GM18858 (cell line): ENCODE results near the gene HIPK2.

Source experiments
- ATAC-seq: cut with Tn5 transposase; IDR thresholded peaks from one replicate; pipeline ENCODE4 v1.9.1; 2021; ENCODE audit not compliant: unreplicated experiment

The HIPK2 gene

GRCh38 chr7:139699640-139700504, 77.9 kb downstream of the HIPK2 start:
- ATAC-seq = no peak

GRCh38 chr7:139698844-139699243, 79.0 kb downstream of the HIPK2 start:
- ATAC-seq = no peak

- ATAC-seq = no peak
Observed at GRCh38 chr7:139698278-139698677, 79.5 kb downstream of the HIPK2 start.

GRCh38 chr7:139697056-139697455, 80.7 kb downstream of the HIPK2 start:
- no peak for ATAC-seq

- ATAC-seq = peak; percentile 48
Observed at GRCh38 chr7:139696552-139696951, 81.2 kb downstream of the HIPK2 start.

- no peak for ATAC-seq
Observed at GRCh38 chr7:139695588-139695987, 82.2 kb downstream of the HIPK2 start.

GRCh38 chr7:139695051-139695450, 82.7 kb downstream of the HIPK2 start:
- no peak for ATAC-seq

- ATAC-seq = no peak
Observed at GRCh38 chr7:139694389-139694676, 83.5 kb downstream of the HIPK2 start.

- ATAC-seq = no peak
Observed at GRCh38 chr7:139693651-139694388, 84.0 kb downstream of the HIPK2 start.

- no peak for ATAC-seq
Observed at GRCh38 chr7:139692723-139693122, 85.1 kb downstream of the HIPK2 start.

- ATAC-seq = no peak
Observed at GRCh38 chr7:139691253-139691781, 86.5 kb downstream of the HIPK2 start.

GRCh38 chr7:139687980-139688632, 89.7 kb downstream of the HIPK2 start:
- ATAC-seq = no peak

- no peak for ATAC-seq
Observed at GRCh38 chr7:139687211-139687954, 90.4 kb downstream of the HIPK2 start.

- peak; percentile 46 for ATAC-seq
Observed at GRCh38 chr7:139683137-139683921, 94.5 kb downstream of the HIPK2 start.

GRCh38 chr7:139682136-139683013, 95.4 kb downstream of the HIPK2 start:
- ATAC-seq = no peak

GRCh38 chr7:139681812-139682135, 96.0 kb downstream of the HIPK2 start:
- no peak for ATAC-seq

- ATAC-seq = no peak
Observed at GRCh38 chr7:139681463-139681755, 96.4 kb downstream of the HIPK2 start.

GRCh38 chr7:139680676-139681462, 96.9 kb downstream of the HIPK2 start:
- peak; percentile 43 for ATAC-seq
